NOMO-1 treated with dmso at 0.1 percent for 144 hours (cell line): ENCODE data around the gene ADAMTS13.

Source experiments
- DNase-seq: peaks from one replicate; lab custom pipeline; 2025; ENCODE audit not compliant: unreplicated experiment; lab: John Stamatoyannopoulos, UW

Gene ADAMTS13

GRCh38 chr9:133452562-133452961 lies 30.4 kb downstream of the ADAMTS13 start:
- DNase-seq, result no peak

- DNase-seq, result no peak
Observed at GRCh38 chr9:133453651-133454050, 31.5 kb downstream of the ADAMTS13 start.

- no peak for DNase-seq
Observed at GRCh38 chr9:133454325-133454724, 32.2 kb downstream of the ADAMTS13 start.

GRCh38 chr9:133454943-133455673 lies 32.9 kb downstream of the ADAMTS13 start:
- DNase-seq, result no peak

- no peak for DNase-seq
Observed at GRCh38 chr9:133455936-133456335, 33.8 kb downstream of the ADAMTS13 start.

- no peak for DNase-seq
Observed at GRCh38 chr9:133456409-133456808, 34.2 kb downstream of the ADAMTS13 start.

- no peak for DNase-seq
Observed at GRCh38 chr9:133457233-133457632, 35.1 kb downstream of the ADAMTS13 start.

GRCh38 chr9:133457748-133458147 lies 35.6 kb downstream of the ADAMTS13 start:
- DNase-seq, result no peak

GRCh38 chr9:133458643-133459312 lies 36.6 kb downstream of the ADAMTS13 start:
- no peak for DNase-seq

- DNase-seq, result peak; percentile 82
Observed at GRCh38 chr9:133459476-133460404, 37.6 kb downstream of the ADAMTS13 start, which contains the start of gene CACFD1. CACFD1 (plus strand) TSS chr9:133459978; CDS start chr9:133460067, 89 bp downstream.

GRCh38 chr9:133460405-133461175 lies 38.4 kb downstream of the ADAMTS13 start:
- no peak for DNase-seq

- no peak for DNase-seq
Observed at GRCh38 chr9:133461975-133462374, 39.8 kb downstream of the ADAMTS13 start.

- DNase-seq, result no peak
Observed at GRCh38 chr9:133463234-133463863, 41.2 kb downstream of the ADAMTS13 start.

GRCh38 chr9:133463864-133464615 lies 41.9 kb downstream of the ADAMTS13 start:
- DNase-seq, result no peak

- DNase-seq, result no peak
Observed at GRCh38 chr9:133464638-133465037, 42.5 kb downstream of the ADAMTS13 start.

GRCh38 chr9:133465984-133466383 lies 43.8 kb downstream of the ADAMTS13 start:
- no peak for DNase-seq

- DNase-seq, result no peak
Observed at GRCh38 chr9:133467101-133467500, 44.9 kb downstream of the ADAMTS13 start.

GRCh38 chr9:133468374-133468773 lies 46.2 kb downstream of the ADAMTS13 start:
- no peak for DNase-seq

- DNase-seq, result no peak
Observed at GRCh38 chr9:133468777-133469421, 46.7 kb downstream of the ADAMTS13 start.
